HUES64 (cell line): ENCODE results near the gene NBPF3.
A peak's percentile ranks its signal among the peaks of the same experiment; 100 is the strongest.

Experiments used
- H3K27ac ChIP-seq: 2 replicates; pipeline ENCODE4 v1.7.0; 2013; ENCODE audit warnings: low read depth, low read length, inconsistent platforms
- H3K27me3 ChIP-seq: 2 replicates; pipeline ENCODE4 v1.6.1; 2013; ENCODE audit warnings: mild to moderate bottlenecking, low read length; ENCODE audit not compliant: insufficient read depth
- H3K36me3 ChIP-seq: 2 replicates; pipeline ENCODE4 v1.6.1; 2013; ENCODE audit warnings: mild to moderate bottlenecking, low read length; ENCODE audit not compliant: insufficient read depth
- H3K4me1 ChIP-seq: 2 replicates; pipeline ENCODE4 v1.6.1; 2013; ENCODE audit warnings: mild to moderate bottlenecking, low read length, moderate library complexity; ENCODE audit not compliant: insufficient read depth
- H3K4me3 ChIP-seq: 2 replicates; pipeline ENCODE4 v1.5.1; 2013; ENCODE audit warnings: mild to moderate bottlenecking, low read length, moderate library complexity
- H3K9ac ChIP-seq: 2 replicates; pipeline ENCODE4 v1.6.1; 2013; ENCODE audit warnings: mild to moderate bottlenecking, low read depth, low read length
- H3K9me3 ChIP-seq: 2 replicates; pipeline ENCODE4 v1.6.1; 2013; ENCODE audit warnings: low read depth, low read length; ENCODE audit not compliant: insufficient read depth
- WGBS: fragments of 150-250, 120-280 bp; methylation state at CpG from one replicate; pipeline ENCODE4 v1.1.7; 2013; ENCODE audit warnings: missing lambda C conversion rate; 5-methylcytosine and 5-hydroxymethylcytosine counted together

Gene NBPF3

DNA sequence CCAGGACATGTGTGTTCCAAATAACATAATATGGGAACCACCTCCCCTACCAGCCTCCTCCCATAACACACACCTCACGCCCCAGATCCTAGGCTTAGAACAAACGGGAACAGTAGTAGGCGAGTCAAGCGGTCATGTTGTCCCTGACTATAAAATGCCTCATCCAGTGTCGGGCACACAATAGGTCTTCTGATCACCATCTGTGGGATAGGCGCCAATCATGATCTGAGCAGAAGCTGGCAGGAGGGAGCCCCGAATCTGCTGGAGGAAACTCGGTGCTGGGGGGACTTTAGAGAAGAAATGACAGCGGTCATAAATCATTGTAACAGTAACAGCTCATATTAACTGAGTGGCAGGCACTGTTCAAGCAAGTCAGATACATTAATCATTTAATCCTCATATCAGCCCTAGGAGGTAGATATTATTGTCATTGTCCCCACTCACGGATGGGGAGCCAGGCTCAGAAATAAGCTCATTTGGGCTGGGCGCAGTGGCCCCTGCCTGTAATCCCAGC lies 82.6 kb downstream of the NBPF3 start:
- WGBS = 93% methylated on average over 11 of the region's 11 CpGs
- Histone ChIP-seq H3K36me3 (no peaks in the 10 kb centered on the region), H3K27ac (no peak overlapping the region), H3K4me1 (peaks cover 26% of the 10 kb centered on the region), H3K9ac (no peak overlapping the region), H3K4me3 (no peak overlapping the region), H3K27me3 (no peaks in the 10 kb centered on the region), H3K9me3 (no peaks in the 10 kb centered on the region)

DNA sequence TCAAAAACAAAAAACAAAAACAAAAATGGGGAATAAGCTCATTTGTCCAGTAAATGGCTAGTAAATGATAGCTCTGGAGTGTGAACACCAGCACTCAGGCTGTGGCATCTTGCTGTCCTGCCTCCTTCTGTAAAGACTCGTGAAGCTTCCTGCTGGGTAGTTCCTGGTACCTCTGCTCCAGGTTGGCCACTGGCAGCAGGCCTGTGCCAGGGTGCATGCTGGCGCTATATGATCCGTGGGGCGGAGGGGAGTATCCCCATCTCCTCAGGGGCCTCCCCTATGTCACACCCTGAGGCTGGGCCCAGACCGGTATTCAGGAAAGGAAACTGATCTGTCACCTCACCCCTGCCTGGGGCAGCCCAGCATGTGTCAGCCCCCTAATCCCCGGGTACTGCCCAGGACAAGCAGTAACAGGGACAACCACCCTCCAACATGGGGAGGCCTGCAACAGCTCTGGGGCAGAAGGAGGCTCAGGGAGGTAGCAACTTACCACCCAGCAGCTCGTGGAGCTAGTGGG lies 83.4 kb downstream of the NBPF3 start:
- Histone ChIP-seq H3K9me3 (no peaks in the 10 kb centered on the region), H3K27ac (no peak overlapping the region), H3K27me3 (no peaks in the 10 kb centered on the region), H3K9ac (no peak overlapping the region), H3K4me1 (peaks cover 19% of the 10 kb centered on the region), H3K36me3 (no peaks in the 10 kb centered on the region), H3K4me3 (no peak overlapping the region)
- WGBS = 89% methylated on average over 7 of the region's 7 CpGs

DNA sequence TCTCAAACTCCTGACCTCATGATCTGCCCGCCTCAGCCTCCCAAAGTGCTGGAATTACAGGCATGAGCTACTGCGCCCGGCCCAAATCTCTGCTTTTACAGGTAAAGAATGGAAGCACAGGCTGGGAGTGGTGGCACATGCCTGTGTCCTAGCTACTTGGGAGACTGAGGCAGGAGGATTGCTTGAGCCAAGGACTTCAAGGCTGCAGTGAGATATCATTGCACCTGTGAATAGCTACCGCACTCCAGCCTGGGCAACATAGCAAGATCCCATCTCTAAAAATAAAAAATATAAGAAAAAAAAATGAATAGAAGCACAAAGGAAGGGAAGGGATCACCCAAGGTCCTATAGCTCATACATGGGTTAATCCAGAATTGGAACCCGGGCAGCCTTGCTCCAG lies 84.3 kb downstream of the NBPF3 start:
- Histone ChIP-seq H3K36me3 (no peaks in the 10 kb centered on the region), H3K4me1 (peaks cover 13% of the 10 kb centered on the region), H3K27me3 (no peaks in the 10 kb centered on the region), H3K9ac (no peak overlapping the region), H3K27ac (no peak overlapping the region), H3K9me3 (no peaks in the 10 kb centered on the region), H3K4me3 (no peak overlapping the region)
- 82% methylated on average over 4 of the region's 5 CpGs for WGBS

DNA sequence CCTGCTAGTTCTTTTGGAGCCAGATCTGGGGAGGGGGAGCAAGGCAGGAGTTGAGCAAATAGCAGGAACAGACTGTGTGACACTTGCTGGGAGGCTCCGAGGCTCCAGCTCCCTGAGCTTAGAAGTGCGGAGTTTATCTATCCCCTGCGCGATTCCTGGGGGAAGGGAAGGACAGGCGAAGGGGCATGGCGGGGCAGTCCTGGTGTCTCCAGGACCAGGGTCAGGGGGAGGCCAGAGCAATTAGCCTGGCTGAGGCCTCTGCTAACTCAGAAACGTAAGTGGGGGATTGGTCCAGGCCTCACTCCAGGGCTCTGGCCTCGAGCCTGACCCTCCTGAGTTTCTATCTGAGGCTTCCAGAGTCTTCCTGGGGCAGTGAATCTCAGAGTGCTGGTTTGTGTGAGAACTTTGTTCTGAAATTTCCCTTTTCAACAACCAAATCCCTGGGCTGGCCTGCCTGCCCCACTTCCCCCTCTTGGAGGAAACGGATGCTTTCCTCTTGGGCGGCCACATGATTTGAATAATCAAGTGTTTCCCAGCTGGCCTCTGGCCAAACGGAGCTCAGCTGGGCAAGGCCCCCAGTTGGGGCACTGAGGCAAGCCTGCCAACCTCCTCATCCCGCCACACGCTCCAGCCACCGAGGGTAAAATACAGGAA lies 84.9 kb downstream of the NBPF3 start:
- no peak overlapping the region for H3K9ac ChIP-seq

DNA sequence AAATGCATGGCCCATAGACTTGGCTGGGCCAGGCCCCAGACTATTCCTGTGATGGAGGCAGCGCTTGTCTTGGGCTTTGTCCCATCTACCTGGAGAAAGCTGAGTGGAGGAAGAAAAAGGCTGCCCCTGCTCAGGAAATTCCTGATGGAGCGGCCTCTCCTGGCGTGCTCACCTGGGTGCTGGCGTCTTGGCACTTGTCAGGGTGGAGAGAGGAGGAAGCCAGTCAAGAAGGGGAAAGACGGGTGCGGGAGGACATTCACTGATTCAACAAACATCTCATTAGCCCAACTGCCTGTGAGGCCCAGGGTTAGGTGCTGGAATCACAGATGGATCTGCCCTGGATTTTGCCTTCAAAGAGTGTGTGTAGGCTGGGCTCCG lies 85.4 kb downstream of the NBPF3 start:
- WGBS = 93% methylated on average over 7 of the region's 7 CpGs
- Histone ChIP-seq H3K9ac (no peak overlapping the region), H3K27ac (no peak overlapping the region), H3K36me3 (no peaks in the 10 kb centered on the region), H3K9me3 (no peaks in the 10 kb centered on the region), H3K4me3 (no peak overlapping the region), H3K27me3 (no peaks in the 10 kb centered on the region), H3K4me1 (peaks cover 9% of the 10 kb centered on the region)

More for the DNA sequence above, 84.9 kb downstream of the NBPF3 start:
- no peaks in the 10 kb centered on the region for H3K36me3 ChIP-seq
- no peaks in the 10 kb centered on the region for H3K27me3 ChIP-seq
- H3K4me3 ChIP-seq = no peak overlapping the region
- 0 out of 2 replicates have a peak overlapping the region, but pooled peaks have one; percentile 13 for H3K27ac ChIP-seq
- no peaks in the 10 kb centered on the region for H3K9me3 ChIP-seq
- H3K4me1 ChIP-seq = peaks cover 8% of the 10 kb centered on the region; the same call in 1 of the 2 replicates
- 82% methylated on average over 14 of the region's 14 CpGs for WGBS

DNA sequence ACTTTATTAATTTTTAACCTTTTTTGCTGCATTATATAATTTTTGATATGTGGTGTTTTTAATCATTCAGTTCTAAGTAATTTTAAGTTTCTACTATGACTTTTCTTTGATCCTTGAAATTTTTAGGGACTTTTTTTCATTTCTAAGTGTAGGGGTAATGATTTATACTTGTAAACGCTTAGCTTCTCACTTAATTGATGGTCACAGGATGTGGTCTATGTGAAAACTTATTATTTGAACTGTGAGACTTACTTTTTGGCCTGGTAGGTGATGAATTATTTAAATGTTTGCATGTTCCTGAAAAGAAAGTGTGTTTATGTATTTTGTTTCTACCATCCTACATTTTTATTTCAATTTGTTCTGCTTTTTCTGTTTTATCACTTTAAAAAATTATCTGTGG lies 86.5 kb downstream of the NBPF3 start:
- H3K36me3 ChIP-seq = no peaks in the 10 kb centered on the region
- WGBS = 91% methylated on average over 1 of the region's 1 CpG
- H3K4me1 ChIP-seq = peaks cover 6% of the 10 kb centered on the region
- H3K9ac ChIP-seq = no peak overlapping the region
- H3K4me3 ChIP-seq = no peak overlapping the region
- no peak overlapping the region for H3K27ac ChIP-seq
- no peaks in the 10 kb centered on the region for H3K9me3 ChIP-seq
- no peaks in the 10 kb centered on the region for H3K27me3 ChIP-seq

DNA sequence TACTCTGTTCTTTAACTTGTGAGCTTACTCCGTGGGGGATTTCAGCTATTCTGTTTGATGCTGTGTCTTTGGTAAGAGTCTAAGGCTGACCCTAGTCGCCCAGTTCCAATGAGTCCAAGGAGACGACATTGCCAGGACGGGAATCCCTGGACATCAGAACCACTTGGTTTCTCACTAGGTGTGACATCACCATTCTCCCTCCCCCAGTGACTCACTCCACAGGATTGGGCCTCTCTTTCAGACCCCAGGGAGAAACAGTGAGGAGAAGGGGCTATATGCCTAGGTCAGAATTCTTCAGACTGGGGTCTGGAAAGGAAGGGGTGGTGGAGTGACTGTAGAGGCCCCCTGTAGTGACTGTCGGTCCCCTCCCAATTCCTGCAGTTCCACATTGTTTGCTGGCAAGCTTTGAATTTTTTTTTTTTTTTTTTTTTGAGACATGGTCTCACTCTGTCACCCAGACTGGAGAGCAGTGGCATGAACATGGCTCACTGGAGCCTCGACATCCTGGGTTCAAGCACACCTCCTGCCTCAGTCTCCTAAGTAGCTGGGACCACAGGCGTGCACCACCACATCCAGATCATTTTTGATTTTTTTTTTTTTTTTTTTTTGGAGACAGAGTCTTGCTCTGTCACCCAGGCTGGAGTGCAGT lies 90.6 kb downstream of the NBPF3 start:
- no peaks in the 10 kb centered on the region for H3K36me3 ChIP-seq
- H3K9me3 ChIP-seq = no peaks in the 10 kb centered on the region
- WGBS = 66% methylated on average over 7 of the region's 7 CpGs

DNA sequence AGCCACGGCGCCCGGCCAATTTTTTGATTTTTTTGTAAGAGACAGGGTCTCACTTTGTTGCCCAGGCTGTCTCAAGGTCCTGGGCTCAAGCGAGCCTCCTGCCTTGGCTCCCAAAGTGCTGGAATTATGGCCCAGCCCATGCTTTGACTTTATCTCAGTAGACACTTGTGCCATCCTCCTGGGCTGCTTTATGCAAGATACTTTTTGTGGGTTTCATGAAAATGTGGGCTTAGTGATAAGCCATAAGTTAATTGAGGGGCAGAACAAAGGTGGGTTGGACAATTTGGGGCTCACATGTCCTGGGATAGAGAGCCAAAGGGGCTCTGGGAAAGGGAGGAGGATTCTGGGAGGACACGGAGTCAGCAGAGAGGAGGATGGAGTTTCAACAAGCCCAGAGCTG lies 91.3 kb downstream of the NBPF3 start:
- H3K9me3 ChIP-seq = no peaks in the 10 kb centered on the region
- H3K9ac ChIP-seq = no peak overlapping the region
- H3K4me1 ChIP-seq = peaks cover 13% of the 10 kb centered on the region
- no peak overlapping the region for H3K27ac ChIP-seq
- no peaks in the 10 kb centered on the region for H3K27me3 ChIP-seq
- 97% methylated on average over 5 of the region's 5 CpGs for WGBS
- H3K4me3 ChIP-seq = no peak overlapping the region
- H3K36me3 ChIP-seq = no peaks in the 10 kb centered on the region

More for the DNA sequence above, 90.6 kb downstream of the NBPF3 start:
- H3K27me3 ChIP-seq = no peaks in the 10 kb centered on the region
- H3K4me1 ChIP-seq = peaks cover 13% of the 10 kb centered on the region
- no peak overlapping the region for H3K27ac ChIP-seq
- H3K4me3 ChIP-seq = no peak overlapping the region
- H3K9ac ChIP-seq = no peak overlapping the region

DNA sequence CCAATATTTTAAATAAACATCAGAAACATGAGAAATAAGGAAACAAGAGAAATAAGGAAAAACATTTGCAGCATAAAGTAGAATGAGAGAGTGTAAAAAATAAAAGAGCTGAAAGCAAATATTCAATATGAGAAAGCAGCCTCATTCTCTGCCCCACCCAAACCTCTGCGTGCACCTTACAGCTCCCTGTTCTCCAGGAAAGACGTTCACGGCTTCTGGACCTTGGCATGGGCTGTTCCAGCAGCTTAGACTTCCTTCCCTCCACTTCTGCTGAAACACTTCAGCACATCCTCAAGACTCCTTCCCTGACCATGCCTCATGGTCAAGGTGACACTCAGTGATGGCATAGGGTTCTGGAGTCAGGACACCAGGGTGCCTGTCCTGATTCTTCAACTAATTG lies 92.6 kb downstream of the NBPF3 start:
- Histone ChIP-seq H3K36me3 (no peaks in the 10 kb centered on the region), H3K9me3 (no peaks in the 10 kb centered on the region), H3K4me3 (no peak overlapping the region), H3K9ac (no peak overlapping the region), H3K27ac (no peak overlapping the region), H3K27me3 (no peaks in the 10 kb centered on the region), H3K4me1 (peaks cover 21% of the 10 kb centered on the region)
- 97% methylated on average over 3 of the region's 3 CpGs for WGBS

DNA sequence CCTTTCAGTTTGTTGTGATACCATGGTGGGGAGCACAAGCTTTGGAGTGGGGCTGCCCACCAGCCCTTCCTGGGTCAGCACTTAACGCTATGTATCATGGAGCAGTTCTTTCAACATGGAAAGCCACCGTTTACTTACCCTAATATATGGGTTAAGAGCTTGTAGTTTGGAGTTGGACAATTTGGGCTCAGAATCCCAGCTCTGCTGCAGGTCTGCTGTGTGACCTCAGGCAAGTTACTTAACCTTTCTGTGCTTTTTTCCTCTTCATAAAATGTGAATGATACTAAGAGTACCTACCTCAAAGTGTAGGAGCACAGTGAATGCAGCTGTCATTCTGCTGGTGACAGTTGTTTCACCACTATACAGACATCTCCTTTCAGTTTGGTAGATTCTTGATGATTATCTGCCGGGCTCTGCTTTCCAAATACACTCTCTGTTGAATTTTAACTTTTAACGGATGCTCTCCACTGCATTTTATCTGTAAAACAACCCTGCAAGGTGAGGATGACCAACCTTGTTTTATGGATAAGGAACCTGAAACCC lies 93.1 kb downstream of the NBPF3 start:
- H3K9me3 ChIP-seq = no peaks in the 10 kb centered on the region
- no peak overlapping the region for H3K9ac ChIP-seq
- 94% methylated on average over 4 of the region's 4 CpGs for WGBS
- H3K36me3 ChIP-seq = no peaks in the 10 kb centered on the region
- no peaks in the 10 kb centered on the region for H3K27me3 ChIP-seq
- H3K4me3 ChIP-seq = no peak overlapping the region
- H3K27ac ChIP-seq = no peak overlapping the region
- peaks cover 27% of the 10 kb centered on the region for H3K4me1 ChIP-seq

DNA sequence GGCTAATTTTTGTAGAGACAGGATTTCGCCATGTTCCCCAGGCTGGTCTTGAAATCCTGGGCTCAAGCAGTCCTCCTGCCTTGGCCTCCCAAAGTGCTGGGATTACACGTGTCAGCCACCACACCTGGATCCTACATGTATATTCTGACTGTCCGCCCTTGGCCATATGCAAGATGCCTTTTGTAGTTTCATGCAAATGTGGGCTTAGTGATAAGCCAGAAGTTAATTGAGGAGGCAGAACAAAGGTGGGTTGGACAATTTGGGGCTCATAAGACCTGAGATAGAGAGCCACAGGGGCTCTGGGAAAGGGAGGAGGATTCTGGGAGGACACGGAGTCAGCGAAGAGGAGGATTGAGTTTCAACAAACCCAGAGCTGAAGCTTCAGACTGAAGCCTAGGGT lies 94.2 kb downstream of the NBPF3 start:
- H3K27me3 ChIP-seq = no peaks in the 10 kb centered on the region
- H3K27ac ChIP-seq = no peak overlapping the region; the same call in 1 of the 2 replicates
- H3K9ac ChIP-seq = no peak overlapping the region
- 87% methylated on average over 5 of the region's 5 CpGs for WGBS
- H3K4me1 ChIP-seq = peaks cover 28% of the 10 kb centered on the region
- no peaks in the 10 kb centered on the region for H3K36me3 ChIP-seq
- H3K9me3 ChIP-seq = no peaks in the 10 kb centered on the region
- H3K4me3 ChIP-seq = no peak overlapping the region
